Caco-2 (cell line): Measurements from ENCODE around the gene CFAP97. TPM values are rescaled to one million over a fixed set of nuclear protein-coding genes. Genes with fewer than 3 reads are reported as not detected.

Experiments
- BruUV-seq: library from RNA; stranded (reverse); fragments of 400-500 nt; replicated peaks from 2 replicates; lab custom pipeline; 2021; lab: Mats Ljungman, UMichigan
- CTCF ChIA-PET: fragments of 300-600 bp; sonication (Branson Sonifier 250); formaldehyde crosslinking; loops from one replicate; lab custom pipeline; 2022; ENCODE audit warnings: antibody characterized with exemption; lab: Charles Lee
- POLR2A ChIA-PET: fragments of 300-600 bp; sonication (Branson Sonifier 250); formaldehyde crosslinking; loops from one replicate; lab custom pipeline; 2022; ENCODE audit warnings: antibody characterized with exemption; lab: Charles Lee
- DNase-seq, 2 experiments: peaks; one replicate each; pipeline versions ENCODE4 v3.0.0 to v3.0.0-alpha.2; 2020 to 2022
- H3K27me3 ChIP-seq: replicated peaks from 2 replicates; pipeline ENCODE4 v1.6.0; 2011; ENCODE audit warnings: low read length; ENCODE audit not compliant: control insufficient read depth, insufficient read depth
- H3K36me3 ChIP-seq: 2 replicates; pipeline ENCODE4 v1.5.1; 2011; ENCODE audit warnings: low read length; ENCODE audit not compliant: control insufficient read depth, insufficient read depth
- H3K4me1 ChIP-seq: fragments of 250-450 bp; sonication (Bioruptor Pico); 2 replicates; pipeline ENCODE4 v1.5.1; 2020; ENCODE audit warnings: mild to moderate bottlenecking
- H3K4me3 ChIP-seq: 2 replicates; pipeline ENCODE4 v1.5.1; 2011; ENCODE audit warnings: low read depth, mild to moderate bottlenecking, control low read depth, low read length
- H3K9me3 ChIP-seq: fragments of 250-450 bp; sonication (Bioruptor Pico); 2 replicates; pipeline ENCODE4 v1.5.1; 2020; ENCODE audit warnings: mild to moderate bottlenecking, moderate library complexity
- H3K27ac Mint-ChIP-seq: one replicate; pipeline ENCODE4 v1.8.0; 2022; ENCODE audit warnings: mixed read lengths; ENCODE audit not compliant: unreplicated experiment
- H3K27me3 Mint-ChIP-seq: one replicate; pipeline ENCODE4 v1.8.0; 2022; ENCODE audit warnings: mixed read lengths; ENCODE audit not compliant: insufficient read depth, unreplicated experiment
- H3K36me3 Mint-ChIP-seq: one replicate; pipeline ENCODE4 v1.8.0; 2022; ENCODE audit warnings: mild to moderate bottlenecking, mixed read lengths; ENCODE audit not compliant: insufficient read depth, unreplicated experiment
- H3K4me1 Mint-ChIP-seq: one replicate; pipeline ENCODE4 v1.8.0; 2022; ENCODE audit warnings: low read depth, mixed read lengths; ENCODE audit not compliant: unreplicated experiment
- H3K4me3 Mint-ChIP-seq: one replicate; pipeline ENCODE4 v1.8.0; 2022; ENCODE audit warnings: mild to moderate bottlenecking, moderate library complexity, mixed read lengths; ENCODE audit not compliant: unreplicated experiment
- H3K9me3 Mint-ChIP-seq: one replicate; pipeline ENCODE4 v1.8.0; 2022; ENCODE audit warnings: mixed read lengths; ENCODE audit not compliant: unreplicated experiment
- CTCF ChIP-seq, 2 experiments: fragments of 200-600 bp in 1 of 2; IDR thresholded peaks; 1 replicate in 1 of 2; 2 replicates in 1 of 2; pipeline versions ENCODE4 v1.5.1 to v1.8.0; 2011 to 2022; ENCODE audit warnings: antibody characterized with exemption in 1 of 2, control low read depth in 1 of 2, inconsistent platforms in 1 of 2, low read depth in 1 of 2, low read length in 1 of 2, mild to moderate bottlenecking in 1 of 2, moderate library complexity in 1 of 2; ENCODE audit not compliant: insufficient read depth in 1 of 2, severe bottlenecking in 1 of 2, unreplicated experiment in 1 of 2
- intact Hi-C: fragments of 100-400 bp; cut with micrococcal nuclease; formaldehyde crosslinking; loops from one replicate; pipeline ENCODE4 v1.10.0; 2022; ENCODE audit not compliant: unreplicated experiment
- total RNA-seq: library from RNA; stranded (reverse); gene quantifications from 2 replicates; pipeline ENCODE4 v1.2.3, GENCODE V29; 2022

CFAP97 gene
- total RNA-seq, 1 experiment from 2014 or later: 20.3 TPM

GRCh38 chr4:185225940-185226339 is 22.1 kb upstream of the CFAP97 start:
- H3K27me3 ChIP-seq: no peaks in the 10 kb centered on the region
- H3K4me1 ChIP-seq: no peaks in the 10 kb centered on the region
- no peak for TF ChIP-seq CTCF (IDR thresholded peaks at IDR 0.05; ENCODE audit: insufficient read depth in 1 of 2, low read depth in 1 of 2, low read length in 1 of 2, severe bottlenecking in 1 of 2, unreplicated experiment in 1 of 2)
- Mint-ChIP-seq H3K27me3 (no peaks in the 10 kb centered on the region), H3K4me3 (no peak overlapping the region), H3K9me3 (no peaks in the 10 kb centered on the region), H3K36me3 (no peaks in the 10 kb centered on the region), H3K4me1 (no peaks in the 10 kb centered on the region), H3K27ac (no peak overlapping the region)
- intact Hi-C loops: loop anchor here (5.0 kb wide), 1 partner anchor 41 kb away; no protein-coding TSS in a partner anchor
- ChIA-PET CTCF (no interaction called here), POLR2A (no interaction called here)
- H3K9me3 ChIP-seq: no peaks in the 10 kb centered on the region
- no peak for DNase-seq
- no peak overlapping the region for H3K4me3 ChIP-seq
- BruUV-seq: no TSS peak
- no peaks in the 10 kb centered on the region for H3K36me3 ChIP-seq

GRCh38 chr4:185224597-185224996 is 20.8 kb upstream of the CFAP97 start:
- no TSS peak for BruUV-seq
- no peak for DNase-seq
- Mint-ChIP-seq H3K36me3 (no peaks in the 10 kb centered on the region), H3K27ac (no peak overlapping the region), H3K9me3 (no peaks in the 10 kb centered on the region), H3K4me1 (no peaks in the 10 kb centered on the region), H3K4me3 (no peak overlapping the region), H3K27me3 (no peaks in the 10 kb centered on the region)
- intact Hi-C loops: no loop called here
- Histone ChIP-seq H3K27me3 (no peaks in the 10 kb centered on the region), H3K9me3 (no peaks in the 10 kb centered on the region), H3K36me3 (no peaks in the 10 kb centered on the region), H3K4me3 (no peak overlapping the region), H3K4me1 (no peaks in the 10 kb centered on the region)
- POLR2A ChIA-PET: no interaction called here
- no peak for TF ChIP-seq CTCF (IDR thresholded peaks at IDR 0.05; ENCODE audit: insufficient read depth in 1 of 2, low read depth in 1 of 2, low read length in 1 of 2, severe bottlenecking in 1 of 2, unreplicated experiment in 1 of 2)
- CTCF ChIA-PET: no interaction called here

GRCh38 chr4:185222598-185222997 is 18.8 kb upstream of the CFAP97 start:
- BruUV-seq: no TSS peak

More at GRCh38 chr4:185222598-185222997, 18.8 kb upstream of the CFAP97 start:
- intact Hi-C loops: no loop called here
- Histone ChIP-seq H3K4me1 (no peaks in the 10 kb centered on the region), H3K36me3 (no peaks in the 10 kb centered on the region), H3K27me3 (no peaks in the 10 kb centered on the region), H3K4me3 (no peak overlapping the region), H3K9me3 (no peaks in the 10 kb centered on the region)
- ChIA-PET POLR2A (no interaction called here), CTCF (no interaction called here)
- Mint-ChIP-seq H3K4me1 (no peaks in the 10 kb centered on the region), H3K4me3 (no peak overlapping the region), H3K9me3 (no peaks in the 10 kb centered on the region), H3K27me3 (no peaks in the 10 kb centered on the region), H3K27ac (no peak overlapping the region), H3K36me3 (no peaks in the 10 kb centered on the region)
- no peak for DNase-seq
- TF ChIP-seq CTCF (IDR thresholded peaks at IDR 0.05; ENCODE audit: insufficient read depth in 1 of 2, low read depth in 1 of 2, low read length in 1 of 2, severe bottlenecking in 1 of 2, unreplicated experiment in 1 of 2): no peak
